ENCODE measurements around the gene WWOX.

Gene WWOX

DNA sequence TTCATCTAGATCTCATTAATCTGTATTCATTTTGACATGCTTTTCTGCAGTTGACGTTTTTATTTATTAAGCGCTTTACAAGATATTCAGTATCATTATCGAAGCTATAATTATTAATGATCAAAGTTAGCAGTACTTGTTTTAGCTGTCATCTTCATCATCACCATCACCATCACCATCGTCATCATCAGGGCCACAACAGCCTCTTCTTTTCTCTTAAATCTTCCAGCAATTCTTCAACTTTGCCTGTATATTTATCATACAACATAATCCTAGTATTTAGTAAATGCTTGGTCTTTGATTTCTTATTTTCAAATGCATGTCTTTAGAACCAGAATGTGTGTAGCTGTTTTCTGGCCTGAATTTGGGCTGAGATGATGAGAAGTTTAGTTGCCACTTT lies 973.1 kb downstream of the WWOX start:
- DNase-seq (ENCODE audit: low spot score), result no peak

DNA sequence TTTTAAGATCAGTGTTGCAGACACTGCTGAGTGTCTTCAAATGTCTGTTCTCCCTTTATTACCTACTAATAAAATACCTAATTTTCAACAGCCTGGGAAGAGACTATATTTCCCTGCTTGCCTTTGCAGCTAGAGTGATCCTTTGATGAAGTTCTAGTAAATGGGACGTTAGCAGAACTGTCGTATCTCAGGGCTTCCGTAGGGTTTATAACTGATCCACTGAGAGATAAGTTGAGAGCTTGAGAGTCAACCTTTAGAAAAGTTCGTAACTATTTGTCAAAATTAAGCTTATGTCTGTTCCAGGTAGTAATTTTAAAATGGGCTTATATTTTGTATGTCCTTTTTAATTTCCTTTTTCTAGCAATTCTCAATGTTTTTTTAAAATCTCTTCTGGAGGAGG lies 974.1 kb downstream of the WWOX start:
- no peak for DNase-seq (ENCODE audit: low spot score)

DNA sequence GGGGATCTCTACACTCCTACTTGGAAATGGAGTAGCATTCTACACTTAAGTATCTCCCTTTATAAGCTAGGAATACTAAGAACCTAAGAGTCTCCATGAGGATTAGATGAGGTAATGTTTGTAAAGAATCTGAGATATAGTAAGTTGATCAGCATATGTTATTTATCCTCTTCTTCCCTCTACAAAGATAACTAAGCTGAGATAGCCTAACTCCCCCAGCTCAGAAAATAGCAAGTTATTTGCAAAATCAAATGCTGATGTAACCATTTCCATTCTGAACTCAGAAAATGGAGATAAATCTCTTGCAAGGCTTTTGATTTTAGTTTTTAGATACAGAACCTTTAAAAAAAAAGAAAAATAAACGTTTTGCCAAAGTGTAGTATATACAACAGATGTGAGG lies 975.1 kb downstream of the WWOX start:
- no peak for DNase-seq (ENCODE audit: low spot score)

DNA sequence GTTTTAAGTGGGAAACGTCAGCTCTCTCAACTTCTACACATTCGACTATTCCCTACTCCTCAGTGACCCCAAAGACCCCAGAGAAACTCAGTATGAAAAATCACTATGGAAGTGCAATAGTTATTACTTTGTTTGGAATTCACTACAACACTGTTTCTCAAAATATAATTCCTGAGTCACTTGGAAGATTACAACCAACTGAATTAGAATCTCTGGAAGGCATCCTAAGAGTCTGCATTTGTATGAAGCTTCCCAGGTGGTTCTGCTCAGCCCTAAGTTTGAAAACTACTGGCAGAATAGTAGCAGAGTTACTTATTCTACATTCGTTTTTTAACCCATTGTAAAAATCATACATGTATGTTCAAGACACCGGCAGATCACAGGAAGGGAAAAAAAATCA lies 975.5 kb downstream of the WWOX start:
- no peak for DNase-seq (ENCODE audit: low spot score)

DNA sequence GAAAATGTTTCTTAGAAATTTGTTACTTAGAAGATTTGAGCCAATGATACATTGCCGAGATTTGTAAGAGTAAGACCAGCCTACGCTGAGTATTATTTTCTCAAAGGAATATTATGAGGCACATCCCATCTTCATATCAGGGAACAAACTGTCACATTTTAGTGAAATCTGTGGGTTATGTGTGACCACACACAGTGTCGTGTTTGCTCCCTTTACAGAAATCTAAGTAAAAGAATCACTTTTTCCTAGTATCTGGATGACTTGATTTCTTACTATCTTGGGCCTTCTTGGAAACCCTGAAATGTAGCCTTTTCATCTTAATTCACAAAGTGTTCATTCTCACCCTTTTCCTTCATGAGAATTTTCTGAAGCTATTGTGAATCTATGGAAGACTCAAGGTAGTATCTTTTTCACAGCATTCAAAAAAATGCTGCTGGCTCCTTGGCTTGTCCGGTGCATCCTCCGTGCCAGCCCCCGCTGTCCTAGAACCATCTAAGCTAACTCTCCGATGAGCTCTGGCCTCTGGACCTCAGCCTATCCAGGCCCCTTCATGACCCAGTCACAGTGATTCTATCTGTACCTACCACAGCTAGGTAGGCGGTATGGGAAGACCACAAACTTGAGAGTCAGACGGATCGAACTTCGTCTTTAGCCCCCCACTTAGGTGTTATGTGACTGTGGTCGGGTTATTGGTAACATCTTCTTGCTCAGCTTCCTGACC lies 976.8 kb downstream of the WWOX start:
- no peak for DNase-seq (ENCODE audit: low spot score)

DNA sequence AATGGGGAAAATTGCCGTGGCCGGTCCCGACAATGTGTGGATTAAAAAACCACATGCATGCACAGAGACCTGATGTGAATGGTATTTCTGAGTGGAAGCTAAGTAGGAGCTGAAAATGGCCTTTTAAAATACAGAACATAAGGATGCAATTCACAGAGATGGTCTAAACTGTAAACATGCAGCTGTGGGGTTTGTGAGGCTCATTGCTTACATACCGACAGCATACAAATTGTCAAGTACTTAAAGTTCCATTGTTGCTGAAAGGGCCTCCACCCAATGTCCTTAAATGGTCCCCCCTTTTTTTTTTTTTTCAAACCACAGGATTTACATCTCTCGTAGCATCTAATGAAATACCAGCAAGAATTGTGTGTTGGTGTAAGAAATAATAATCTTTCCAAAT lies 977.9 kb downstream of the WWOX start:
- no peak for DNase-seq (ENCODE audit: low spot score)

DNA sequence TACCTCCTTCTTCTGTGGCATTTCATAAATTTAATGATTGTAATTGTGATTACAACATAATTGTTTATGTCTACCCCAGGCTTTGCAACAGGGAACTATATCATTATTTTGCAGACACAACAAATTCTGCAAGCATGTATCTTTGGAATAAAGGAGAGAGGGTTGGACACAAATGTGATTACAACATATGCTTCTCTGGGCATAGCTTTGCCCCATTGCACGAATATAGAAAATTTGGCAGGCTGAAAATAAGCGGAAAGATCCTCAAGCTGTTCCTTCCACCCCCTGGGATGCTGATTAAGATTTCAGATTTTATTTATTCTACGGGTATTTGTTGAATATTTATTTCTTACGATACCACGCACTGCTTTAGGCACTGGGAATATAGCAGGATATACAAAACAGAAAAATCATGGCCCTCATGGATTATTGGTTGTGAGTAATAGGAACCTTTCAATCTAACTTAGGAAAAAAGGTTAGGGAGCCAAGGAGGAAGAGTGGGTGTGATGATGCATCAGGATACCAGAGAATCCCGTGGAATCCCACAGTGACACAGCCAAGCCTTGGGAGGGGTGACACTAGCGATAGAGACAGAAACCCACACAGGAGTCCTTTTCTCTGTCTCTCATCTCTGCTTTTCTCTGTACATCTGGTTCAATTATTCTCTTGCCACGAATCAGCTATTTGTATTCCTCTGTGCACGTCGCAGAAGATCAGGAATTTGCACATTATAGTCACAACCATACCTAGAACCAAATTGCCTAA lies 980.4 kb downstream of the WWOX start:
- DNase-seq (ENCODE audit: low spot score), result no peak

DNA sequence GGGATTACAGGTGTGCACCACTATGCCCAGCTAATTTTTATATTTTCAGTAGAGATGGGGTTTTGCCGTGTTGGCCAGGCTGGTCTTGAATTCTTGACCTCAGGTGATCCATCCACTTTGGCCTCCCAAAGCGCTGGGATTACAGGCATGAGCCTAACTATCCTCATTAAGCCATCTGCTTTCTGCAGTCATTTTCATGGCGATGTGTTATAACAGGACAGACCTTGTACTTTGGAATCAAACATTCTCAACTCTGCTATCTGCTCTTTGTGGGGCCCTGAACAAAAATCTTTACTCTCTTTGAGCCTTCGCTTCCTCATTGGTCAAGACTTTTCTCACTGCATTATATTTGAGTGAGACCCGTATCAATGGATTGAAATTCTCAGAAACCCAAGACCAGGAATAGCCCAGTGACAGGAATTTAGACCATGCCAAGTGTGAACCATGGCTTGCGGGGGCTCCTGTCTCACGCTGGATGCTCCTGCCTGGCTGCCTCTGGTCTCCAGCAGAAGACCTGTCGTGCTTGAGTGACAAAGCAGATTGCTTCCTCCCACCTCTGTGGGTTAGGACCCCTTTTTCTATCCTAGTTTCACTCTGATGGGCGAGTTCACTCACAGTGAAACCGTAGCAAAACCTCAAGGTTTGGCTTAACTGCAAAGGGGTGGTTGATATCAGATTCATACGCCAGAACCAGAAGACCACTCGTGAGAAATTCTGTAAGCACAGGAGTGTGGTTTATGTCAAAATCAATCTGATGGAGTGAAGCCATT lies 982.0 kb downstream of the WWOX start:
- no peak for DNase-seq (ENCODE audit: low spot score)

DNA sequence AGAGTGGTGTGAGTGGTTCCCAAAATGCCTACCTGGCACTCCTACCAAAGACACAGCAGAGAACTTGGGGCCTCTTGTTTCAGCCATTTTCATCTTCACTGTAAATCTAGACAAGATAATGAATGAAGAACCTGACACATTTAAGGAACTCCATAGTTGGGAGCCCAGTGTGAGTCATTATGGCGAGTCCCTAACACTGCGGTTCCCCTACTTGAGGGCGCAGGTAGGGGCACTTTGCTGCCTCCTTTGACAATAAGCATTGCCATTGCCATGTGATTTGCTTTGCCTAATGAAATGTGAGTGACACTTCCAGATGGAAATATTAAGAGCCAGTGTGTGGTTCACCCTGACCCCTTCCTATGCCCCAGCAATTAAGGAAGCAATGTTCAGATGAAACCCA lies 983.5 kb downstream of the WWOX start:
- DNase-seq (ENCODE audit: low spot score), result no peak

DNA sequence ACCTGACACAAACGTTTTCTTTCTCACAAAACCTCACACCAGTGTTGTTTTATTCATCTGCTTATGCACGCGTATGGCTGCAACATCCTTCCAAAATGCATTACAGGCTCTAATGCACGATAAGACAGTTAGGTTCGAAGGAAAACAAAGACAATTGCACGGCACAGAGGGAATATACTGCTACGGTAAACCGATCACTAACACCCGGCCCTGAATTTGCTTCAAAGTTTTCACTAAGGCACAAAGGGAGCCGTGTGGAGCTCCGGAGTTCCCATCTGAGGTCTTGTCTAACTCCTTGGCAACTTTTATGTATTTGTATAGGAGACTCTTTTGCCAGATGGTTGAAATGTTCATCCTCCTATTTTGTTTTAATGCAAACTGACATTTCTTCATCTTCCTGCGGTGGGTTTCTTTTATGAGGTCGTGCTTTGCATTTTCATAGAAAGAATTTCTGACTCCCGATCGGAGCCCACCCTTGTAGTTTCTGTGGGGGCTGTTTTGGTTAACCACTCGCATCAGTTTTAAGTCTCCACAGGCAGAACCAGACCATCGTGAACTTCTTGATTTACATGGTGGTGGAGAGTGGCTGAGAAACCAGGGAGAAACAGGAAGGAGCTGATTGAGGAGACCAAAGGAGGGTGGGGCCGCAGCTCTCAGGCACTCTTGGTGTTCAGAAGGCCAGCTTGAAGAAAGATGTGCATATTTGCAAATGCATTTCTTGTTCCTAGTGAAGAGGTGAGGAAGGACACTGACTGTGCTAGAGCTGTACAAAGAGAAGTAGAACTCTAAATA lies 984.2 kb downstream of the WWOX start:
- no peak for DNase-seq (ENCODE audit: low spot score)

DNA sequence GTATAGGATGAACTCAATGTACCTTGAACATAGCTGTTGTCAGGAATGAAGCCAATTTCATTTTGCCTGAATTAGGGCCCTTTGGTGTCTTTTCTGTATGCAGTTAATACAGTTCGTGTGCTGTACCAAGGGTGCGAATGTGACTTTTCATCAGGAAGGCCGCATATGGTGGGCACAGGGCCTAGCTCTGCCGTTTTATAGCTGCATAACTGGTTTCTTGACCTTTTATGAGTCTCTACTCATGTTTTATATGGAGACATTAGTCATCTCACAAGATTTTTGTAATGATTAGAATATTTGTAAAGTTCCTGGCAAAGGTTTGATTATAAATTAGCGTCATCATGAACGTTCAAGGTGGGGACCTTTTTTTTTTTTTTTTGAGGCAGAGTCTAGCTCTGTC lies 989.5 kb downstream of the WWOX start:
- no peak for DNase-seq (ENCODE audit: low spot score)

DNA sequence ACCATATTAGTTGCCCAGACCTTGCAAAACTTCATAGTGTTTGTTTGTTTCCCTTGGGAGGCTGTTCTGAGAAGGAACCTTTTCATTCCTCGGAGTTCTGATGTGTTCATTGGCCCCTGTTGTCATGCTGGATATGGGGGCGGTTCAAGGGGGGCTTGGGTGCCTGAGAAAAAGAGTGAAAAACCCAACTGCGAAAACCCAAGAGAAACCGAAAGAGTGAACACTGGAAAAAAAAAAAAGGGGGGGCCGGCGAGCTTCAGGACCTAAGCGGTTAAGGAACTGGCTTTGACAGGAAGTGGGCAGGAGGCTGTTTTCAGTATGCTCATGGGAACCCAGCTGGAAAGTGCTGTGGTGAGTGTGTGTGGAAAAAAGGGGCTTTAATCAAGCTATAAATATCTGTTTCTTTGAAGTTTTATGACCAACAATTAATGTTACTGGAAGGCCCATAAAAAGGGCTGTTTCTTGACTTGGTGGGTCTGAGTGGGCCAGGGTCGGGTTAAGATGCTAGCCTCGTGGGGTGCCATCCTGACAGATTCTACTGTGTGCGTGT lies 990.4 kb downstream of the WWOX start:
- no peak for DNase-seq (ENCODE audit: low spot score)

DNA sequence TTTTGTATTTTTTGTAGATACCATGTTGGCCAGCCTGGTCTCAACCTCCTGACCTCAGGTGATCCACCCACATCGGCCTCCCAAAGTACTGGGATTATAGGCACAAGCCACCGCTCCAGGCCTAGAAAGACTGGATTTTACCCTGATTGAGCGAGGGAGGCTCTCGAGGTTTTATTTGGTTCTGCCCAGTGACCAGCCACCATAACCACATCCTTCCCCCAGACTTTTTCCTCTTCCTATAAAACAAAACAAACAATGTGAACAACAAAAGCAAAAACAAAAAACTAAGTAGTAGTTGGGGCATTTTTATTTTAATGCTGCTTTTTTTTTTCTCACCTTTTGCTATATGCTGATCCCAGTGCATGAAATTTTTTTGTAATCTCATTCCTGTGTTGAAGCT lies 991.5 kb downstream of the WWOX start:
- no peak for DNase-seq (ENCODE audit: low spot score)

DNA sequence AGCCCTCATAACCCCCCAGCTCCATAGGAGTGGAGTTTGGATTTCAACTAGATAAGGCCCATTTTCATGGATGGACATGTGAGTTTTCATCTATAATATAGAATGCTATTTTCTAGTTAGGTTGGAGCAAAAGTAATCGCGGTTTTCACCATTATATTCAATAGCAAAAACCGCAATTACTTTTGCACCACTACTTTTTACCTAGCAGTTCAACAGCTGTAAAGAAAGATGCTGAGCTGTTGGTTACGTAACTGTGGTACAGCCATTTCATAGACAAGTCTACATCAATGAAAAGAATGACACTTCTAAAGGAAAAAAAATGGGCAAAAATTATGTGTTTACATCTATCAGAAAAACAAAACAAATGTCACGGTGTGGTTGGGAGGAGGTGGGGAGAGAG lies 993.4 kb downstream of the WWOX start:
- DNase-seq (ENCODE audit: low spot score), result no peak

DNA sequence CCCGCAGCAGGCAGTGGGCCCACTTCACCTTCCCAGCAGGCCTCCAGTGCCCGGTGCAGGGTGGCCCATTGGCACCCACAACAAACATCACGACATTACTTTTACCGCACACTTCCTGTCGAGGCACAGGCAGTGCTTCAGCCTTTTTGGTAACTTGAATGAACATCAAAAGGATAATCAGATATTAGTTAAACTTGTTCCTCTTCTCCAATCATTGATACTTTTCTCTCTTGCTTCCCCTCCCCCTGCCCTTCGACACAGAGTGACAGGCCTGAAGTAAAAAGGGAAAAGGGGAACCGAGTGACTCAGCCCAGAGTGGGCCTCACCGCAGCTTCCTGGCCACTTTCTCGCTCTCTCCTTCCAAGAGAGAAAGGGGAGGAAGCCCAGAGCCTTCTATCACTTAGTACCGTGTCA lies 994.1 kb downstream of the WWOX start:
- DNase-seq (ENCODE audit: low spot score), result no peak

DNA sequence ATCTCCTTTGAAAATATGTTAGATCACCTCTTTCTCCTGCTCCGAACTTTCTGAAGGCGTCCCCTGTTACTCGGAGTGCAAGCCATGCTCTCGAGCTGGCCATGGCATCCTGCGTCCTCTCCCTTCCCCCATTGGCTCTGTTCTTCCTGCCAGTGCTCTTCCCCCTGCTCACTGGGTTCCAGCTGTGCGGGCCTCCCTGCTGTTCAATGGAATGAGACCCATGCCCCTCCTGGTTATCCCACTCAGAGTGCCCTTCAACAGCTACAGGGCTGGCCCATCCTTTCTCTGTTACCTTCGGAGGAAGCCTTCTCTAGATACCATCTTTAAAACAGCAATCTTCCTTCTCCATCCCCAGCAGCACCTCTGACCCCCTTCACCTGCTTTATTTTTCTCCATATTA lies 996.8 kb downstream of the WWOX start:
- no peak for DNase-seq (ENCODE audit: low spot score)

DNA sequence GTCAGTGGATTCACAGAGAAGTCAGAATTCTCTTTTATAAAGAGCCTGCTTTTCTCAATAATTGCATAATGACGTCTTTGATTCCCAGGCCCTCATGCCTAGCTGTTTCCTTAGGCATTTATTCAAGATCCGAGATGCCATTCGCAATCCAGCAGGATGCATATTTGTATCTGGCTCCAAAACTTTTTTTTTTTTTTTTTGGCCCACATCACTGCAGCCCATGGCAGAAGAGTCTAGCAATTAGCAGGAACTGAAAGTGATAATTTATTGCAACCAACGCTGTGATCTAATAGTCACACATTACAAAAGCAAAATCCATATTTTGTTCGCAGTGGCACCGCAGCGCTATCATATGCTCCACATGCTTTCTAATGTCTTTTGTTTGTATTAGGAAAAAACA lies 997.7 kb downstream of the WWOX start:
- no peak for DNase-seq (ENCODE audit: low spot score)

DNA sequence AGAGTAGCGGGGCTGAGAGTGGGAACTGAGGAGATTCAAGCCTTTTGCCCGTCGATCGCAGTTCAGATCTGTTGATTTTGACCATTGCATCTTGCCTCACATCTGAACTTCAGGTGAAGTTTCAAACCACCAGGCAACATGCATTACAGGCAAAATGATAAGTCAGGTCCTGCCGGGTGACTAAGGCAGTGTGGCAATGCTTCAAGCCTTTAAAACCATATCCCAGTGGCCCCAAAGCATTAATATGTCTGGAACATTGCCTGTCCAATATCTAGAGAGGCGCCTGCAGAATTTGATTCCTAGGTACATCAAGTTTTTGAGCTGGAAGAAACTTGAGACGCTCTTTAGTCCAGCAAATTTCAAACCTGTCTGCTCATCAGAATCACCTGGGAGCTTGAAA lies 998.3 kb downstream of the WWOX start:
- DNase-seq (ENCODE audit: low spot score), result no peak

DNA sequence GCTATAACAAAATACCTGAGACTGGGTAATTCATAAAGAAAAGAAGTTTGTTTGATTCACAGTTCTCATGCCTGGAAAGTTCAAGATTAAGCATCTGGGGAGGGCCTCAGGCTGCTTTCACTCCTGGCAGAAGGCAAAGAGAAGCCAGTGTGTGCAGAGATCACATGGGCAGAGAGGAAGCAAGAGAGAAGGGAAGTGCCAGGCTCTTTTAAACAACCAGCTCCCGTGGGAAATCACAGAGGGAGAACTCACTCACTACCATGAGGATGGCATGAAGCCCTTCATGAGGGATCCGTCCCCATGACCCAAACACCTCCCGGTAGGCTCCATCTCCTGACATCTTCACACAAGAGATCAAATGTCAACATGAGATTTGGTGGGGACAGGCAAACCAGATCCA lies 999.5 kb downstream of the WWOX start:
- no peak for DNase-seq (ENCODE audit: low spot score)

DNA sequence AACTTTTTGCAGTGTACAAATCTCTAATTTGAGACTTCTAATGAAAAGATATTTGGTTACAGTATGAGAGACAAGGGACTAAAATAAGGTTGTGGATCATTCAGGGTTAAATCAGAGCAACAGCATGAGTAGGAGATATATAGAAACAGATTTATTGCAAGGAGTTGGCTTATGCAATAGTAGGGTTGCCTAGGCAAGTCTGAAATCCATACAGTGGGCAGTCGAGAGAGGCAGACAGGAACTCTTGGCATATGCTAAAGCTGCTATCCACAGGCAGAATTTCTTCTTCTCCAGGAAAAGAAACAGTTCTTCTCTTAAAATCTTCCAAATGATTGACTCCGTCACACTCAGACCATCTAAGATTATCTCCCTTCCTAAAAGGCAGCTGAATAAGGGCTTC lies 1000.3 kb downstream of the WWOX start:
- DNase-seq (ENCODE audit: low spot score), result no peak

DNA sequence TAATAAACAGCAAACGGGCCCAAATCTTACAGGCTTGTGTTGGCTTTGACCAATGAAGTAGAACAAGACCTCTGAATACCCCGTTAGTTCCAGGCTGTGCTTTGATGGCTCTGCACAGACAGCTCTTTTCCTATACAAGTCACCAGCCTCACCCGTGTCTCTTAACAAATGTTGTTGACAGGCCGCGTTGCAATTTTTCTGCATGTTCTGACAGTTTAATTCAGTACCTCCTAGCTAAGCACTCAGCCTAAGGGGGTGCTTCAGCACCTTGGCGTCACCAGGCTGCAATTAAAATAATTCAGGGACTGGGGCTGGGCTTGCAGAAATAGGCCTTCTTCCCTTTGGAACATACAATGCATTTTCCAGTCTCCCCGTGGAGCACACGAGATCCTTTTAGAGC lies 1001.0 kb downstream of the WWOX start:
- DNase-seq (ENCODE audit: low spot score), result no peak

DNA sequence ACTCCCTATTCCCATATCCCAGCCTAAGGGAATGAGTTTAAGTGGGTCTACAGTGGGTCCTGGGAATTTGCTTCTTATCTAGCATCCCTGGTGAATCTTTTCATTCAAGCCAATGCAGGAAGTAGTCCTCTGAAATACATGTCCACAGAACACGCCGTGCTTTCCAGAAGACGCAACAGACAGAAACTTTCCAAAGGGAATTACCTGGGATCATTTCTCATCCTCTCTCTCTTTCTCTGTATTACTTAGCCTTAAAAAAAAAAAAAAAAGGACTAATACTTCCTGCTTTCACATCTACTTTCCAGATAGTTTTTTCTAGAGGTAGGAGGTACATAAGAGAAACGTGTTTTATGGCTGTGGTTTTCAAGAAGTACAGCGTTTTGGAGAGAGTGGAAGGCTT lies 1002.0 kb downstream of the WWOX start:
- DNase-seq (ENCODE audit: low spot score), result no peak
